ENCODE measurements around the gene ZFYVE21. TPM values are rescaled to one million over a fixed set of nuclear protein-coding genes. Genes with fewer than 3 reads are reported as not detected.

The ZFYVE21 gene
- total RNA-seq, 2 donors from 2014 or later = 43.7 to 71.6 TPM

DNA sequence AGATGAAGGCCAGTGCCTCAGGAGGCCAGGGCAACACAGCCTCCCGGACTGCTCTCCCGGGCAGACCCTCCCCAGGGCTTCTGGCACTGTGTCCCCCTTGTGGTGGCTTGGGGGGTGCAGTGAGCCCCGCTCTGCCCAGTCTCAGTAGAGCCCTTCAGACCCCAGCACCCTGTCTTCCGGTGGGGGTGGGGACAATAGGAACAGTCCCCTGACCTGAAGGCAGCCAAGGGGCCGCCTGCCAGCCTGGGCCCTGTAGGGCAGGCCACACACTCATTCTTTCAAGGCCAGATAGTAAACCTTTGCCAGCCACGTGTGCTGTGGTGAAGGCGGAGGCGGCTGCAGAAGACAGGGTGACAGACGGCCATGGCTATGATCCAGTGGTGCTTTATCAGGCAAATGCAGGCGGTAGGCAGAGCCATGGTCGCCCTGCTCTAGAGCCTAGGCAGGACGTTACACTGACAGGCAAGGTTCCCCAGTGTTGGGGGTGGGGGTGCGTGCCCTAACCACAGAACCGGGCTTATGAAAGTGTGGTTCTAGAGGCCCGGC is 15.0 kb downstream of the ZFYVE21 start:
- H3K27ac ChIP-seq = peak overlapping the region; percentile 54 to 61
- peaks cover 0 to 31% of the 10 kb centered on the region in 2 donors for H3K4me1 ChIP-seq

DNA sequence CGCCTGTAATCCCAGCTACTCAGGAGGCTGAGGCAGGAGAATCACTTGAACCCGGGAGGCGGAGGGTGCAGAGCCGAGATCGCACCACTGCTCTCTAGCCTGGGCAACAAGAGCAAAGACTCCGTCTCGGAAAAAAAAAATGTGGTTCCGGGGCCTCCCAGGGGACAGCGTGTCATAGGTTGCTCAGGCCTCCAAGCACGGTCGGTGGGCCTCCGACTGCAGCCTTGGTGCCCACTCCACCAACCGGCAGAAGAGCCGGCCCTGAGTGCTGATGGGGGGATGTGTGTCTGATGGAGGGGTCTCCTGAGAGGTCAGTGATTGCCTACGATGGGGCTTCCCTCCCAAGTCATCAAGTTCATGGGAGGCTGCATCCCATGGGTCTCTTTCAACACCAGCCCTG is 15.9 kb downstream of the ZFYVE21 start:
- peak overlapping the region in 1 of 2 donors; percentile 33 for H3K27ac ChIP-seq
- H3K9me3 ChIP-seq = no peaks in the 10 kb centered on the region
- H3K4me1 ChIP-seq = peaks cover 0 to 37% of the 10 kb centered on the region in 2 donors
- H3K4me3 ChIP-seq = no peak overlapping the region
- no peaks in the 10 kb centered on the region for H3K27me3 ChIP-seq
- no peak for DNase-seq (ENCODE audit: low spot score)
- H3K36me3 ChIP-seq = peaks cover 74% of the 10 kb centered on the region
- TF ChIP-seq, protein P1, sequence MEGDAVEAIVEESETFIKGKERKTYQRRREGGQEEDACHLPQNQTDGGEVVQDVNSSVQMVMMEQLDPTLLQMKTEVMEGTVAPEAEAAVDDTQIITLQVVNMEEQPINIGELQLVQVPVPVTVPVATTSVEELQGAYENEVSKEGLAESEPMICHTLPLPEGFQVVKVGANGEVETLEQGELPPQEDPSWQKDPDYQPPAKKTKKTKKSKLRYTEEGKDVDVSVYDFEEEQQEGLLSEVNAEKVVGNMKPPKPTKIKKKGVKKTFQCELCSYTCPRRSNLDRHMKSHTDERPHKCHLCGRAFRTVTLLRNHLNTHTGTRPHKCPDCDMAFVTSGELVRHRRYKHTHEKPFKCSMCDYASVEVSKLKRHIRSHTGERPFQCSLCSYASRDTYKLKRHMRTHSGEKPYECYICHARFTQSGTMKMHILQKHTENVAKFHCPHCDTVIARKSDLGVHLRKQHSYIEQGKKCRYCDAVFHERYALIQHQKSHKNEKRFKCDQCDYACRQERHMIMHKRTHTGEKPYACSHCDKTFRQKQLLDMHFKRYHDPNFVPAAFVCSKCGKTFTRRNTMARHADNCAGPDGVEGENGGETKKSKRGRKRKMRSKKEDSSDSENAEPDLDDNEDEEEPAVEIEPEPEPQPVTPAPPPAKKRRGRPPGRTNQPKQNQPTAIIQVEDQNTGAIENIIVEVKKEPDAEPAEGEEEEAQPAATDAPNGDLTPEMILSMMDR (IDR thresholded peaks at IDR 0.05) = no peak

More for the DNA sequence above, 15.0 kb downstream of the ZFYVE21 start:
- H3K27me3 ChIP-seq = no peaks in the 10 kb centered on the region
- no peak for DNase-seq (ENCODE audit: low spot score)
- no peak overlapping the region for H3K4me3 ChIP-seq
- no peaks in the 10 kb centered on the region for H3K9me3 ChIP-seq
- TF ChIP-seq, protein P1 (IDR thresholded peaks at IDR 0.05) = no peak
- peaks cover 67% of the 10 kb centered on the region for H3K36me3 ChIP-seq

DNA sequence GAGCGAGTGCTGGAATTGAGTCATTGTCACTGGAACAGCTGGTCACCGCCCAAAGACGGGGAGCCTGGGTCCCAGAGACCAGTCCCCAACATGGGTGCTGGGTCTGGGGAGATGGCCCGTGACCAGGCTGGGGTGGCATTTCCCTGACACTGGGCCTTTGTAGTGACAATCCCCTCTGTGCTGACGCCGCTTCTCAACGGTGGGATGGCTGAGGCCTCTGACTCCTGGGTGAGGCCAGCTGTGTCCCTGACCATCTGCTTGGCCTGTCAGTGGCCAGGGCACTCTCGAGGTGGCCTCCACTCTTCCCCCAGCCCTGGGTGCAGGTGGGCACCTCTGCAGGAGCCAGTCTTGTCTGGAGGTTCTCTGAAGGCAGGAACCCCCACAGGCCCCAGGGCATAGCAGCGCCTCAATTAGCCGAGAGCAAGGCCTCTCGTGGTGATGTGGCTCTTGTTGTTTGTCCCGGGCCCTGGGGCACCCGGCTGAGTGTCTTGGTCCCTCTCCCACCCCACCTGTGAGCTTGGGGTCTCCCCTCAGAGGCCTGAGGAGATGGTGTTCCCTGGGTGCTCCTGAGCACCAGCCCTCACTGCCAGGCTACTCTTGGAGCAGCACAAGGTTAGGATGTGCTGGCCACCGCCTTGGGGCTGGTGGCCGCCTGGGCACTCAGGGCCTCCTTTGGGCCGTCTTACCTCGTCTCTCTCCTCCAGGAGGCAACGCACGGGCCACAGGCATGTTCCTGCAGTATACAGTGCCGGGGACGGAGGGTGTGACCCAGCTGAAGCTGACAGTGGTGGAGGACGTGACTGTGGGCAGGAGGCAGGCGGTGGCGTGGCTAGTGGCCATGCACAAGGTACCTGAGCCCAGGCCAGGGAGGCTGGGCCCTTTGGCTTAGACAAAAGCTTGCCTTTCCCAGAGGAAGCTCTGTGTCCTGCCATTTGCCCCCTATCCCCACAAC is 16.6 kb downstream of the ZFYVE21 start:
- TF ChIP-seq, protein P1 (IDR thresholded peaks at IDR 0.05) = no peak
- H3K27ac ChIP-seq = no peak overlapping the region
- no peaks in the 10 kb centered on the region for H3K27me3 ChIP-seq
- H3K4me1 ChIP-seq = peaks cover 0 to 40% of the 10 kb centered on the region in 2 donors
- H3K4me3 ChIP-seq = no peak overlapping the region
- H3K36me3 ChIP-seq = peaks cover 81% of the 10 kb centered on the region
- DNase-seq (ENCODE audit: low spot score) = no peak
- no peaks in the 10 kb centered on the region for H3K9me3 ChIP-seq

DNA sequence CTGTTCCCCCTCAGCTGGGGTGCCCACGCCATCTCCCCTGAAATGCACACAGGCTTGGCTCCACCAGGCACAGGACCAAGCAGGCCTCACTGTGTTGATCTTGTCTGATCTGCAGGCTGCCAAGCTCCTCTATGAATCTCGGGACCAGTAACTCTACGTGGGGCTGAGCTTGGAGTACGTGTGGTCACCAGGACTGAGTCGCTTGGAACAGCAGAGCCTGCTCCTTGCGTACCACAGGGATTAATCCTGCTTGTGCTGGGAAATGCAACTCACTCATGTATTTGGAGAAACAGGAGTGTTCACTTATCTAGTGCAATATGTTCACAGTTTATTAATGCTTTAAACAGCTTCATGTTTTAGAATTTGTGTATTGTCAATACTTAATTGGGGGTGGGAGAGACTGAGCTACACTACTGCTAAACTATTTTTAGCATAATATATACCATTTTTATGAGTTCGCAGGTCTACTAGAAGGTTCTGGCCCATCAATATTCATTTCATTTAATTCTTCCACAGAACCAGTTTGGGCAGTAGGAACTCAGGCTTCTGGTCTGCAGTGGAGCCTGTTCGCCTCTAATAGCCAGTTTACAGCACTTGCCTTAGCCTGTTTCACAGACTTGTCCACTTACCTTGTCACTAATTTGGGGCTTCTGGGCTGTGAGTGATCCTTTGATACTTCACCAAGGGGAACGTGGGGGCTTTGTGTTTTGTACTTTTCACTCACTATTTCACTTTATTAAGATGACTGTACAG is 17.4 kb downstream of the ZFYVE21 start:
- no peak for DNase-seq (ENCODE audit: low spot score)
- Histone ChIP-seq H3K36me3 (peaks cover 85% of the 10 kb centered on the region), H3K9me3 (no peaks in the 10 kb centered on the region), H3K4me1 (peaks cover 0 to 40% of the 10 kb centered on the region in 2 donors), H3K4me3 (no peak overlapping the region), H3K27ac (no peak overlapping the region), H3K27me3 (no peaks in the 10 kb centered on the region)
- TF ChIP-seq, protein P1 (IDR thresholded peaks at IDR 0.05) = no peak

DNA sequence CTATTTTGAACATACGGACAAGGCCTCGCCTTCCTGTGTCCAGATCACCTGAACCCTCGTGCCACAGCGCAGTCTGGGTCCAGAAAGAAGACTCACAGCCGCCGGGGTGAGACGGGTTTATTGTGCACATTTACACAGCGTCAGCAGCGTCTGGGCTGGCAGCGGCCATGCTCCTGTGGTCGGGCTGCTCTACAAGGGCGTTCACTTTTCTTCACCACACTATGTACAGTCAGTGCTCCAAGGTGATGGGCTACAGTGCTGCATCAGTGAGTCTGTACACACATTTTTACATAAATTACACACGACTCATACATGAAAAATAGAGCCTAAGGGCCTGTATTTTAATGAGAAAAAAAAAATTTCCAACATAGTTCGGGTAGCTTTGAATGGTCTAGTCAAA is 18.0 kb downstream of the ZFYVE21 start:
- DNase-seq (ENCODE audit: low spot score) = no peak
- peaks cover 85% of the 10 kb centered on the region for H3K36me3 ChIP-seq
- no peaks in the 10 kb centered on the region for H3K27me3 ChIP-seq
- no peak overlapping the region for H3K4me3 ChIP-seq
- H3K27ac ChIP-seq = no peak overlapping the region
- H3K4me1 ChIP-seq = peaks cover 0 to 40% of the 10 kb centered on the region in 2 donors
- TF ChIP-seq, protein P1 (IDR thresholded peaks at IDR 0.05) = no peak
- H3K9me3 ChIP-seq = no peaks in the 10 kb centered on the region
